Transverse colon (tissue), 4 donors: ENCODE data around the gene WDR89.

Experiments used
- POLR2A ChIP-seq: fragments of 450-650 bp; IDR thresholded peaks from one replicate; pipeline ENCODE4 v1.6.1; 2016; ENCODE audit warnings: antibody characterized with exemption, mild to moderate bottlenecking, moderate library complexity
- POLR2AphosphoS5 ChIP-seq, 3 donors: sonication (generic); formaldehyde crosslinking; IDR thresholded peaks; one replicate each; pipeline ENCODE4 v1.6.1; 2016; ENCODE audit warnings: antibody characterized with exemption in 3 of 3
- TF ChIP-seq, protein P1 (sequence below), 5 experiments: fragments of 200-600 bp in 3 of 5; fragments of 450-650 bp in 2 of 5; sonication (generic) in 3 of 5; IDR thresholded peaks; 1 replicate in 2 of 5; 2 replicates in 3 of 5; pipeline ENCODE4 v1.5.1; 2016 to 2017; ENCODE audit warnings: antibody characterized with exemption in 5 of 5, inconsistent platforms in 3 of 5, mild to moderate bottlenecking in 2 of 5, moderate library complexity in 1 of 5

GRCh38 chr14:63573581-63573980, 68.1 kb downstream of the WDR89 start:
- TF ChIP-seq, protein P1, sequence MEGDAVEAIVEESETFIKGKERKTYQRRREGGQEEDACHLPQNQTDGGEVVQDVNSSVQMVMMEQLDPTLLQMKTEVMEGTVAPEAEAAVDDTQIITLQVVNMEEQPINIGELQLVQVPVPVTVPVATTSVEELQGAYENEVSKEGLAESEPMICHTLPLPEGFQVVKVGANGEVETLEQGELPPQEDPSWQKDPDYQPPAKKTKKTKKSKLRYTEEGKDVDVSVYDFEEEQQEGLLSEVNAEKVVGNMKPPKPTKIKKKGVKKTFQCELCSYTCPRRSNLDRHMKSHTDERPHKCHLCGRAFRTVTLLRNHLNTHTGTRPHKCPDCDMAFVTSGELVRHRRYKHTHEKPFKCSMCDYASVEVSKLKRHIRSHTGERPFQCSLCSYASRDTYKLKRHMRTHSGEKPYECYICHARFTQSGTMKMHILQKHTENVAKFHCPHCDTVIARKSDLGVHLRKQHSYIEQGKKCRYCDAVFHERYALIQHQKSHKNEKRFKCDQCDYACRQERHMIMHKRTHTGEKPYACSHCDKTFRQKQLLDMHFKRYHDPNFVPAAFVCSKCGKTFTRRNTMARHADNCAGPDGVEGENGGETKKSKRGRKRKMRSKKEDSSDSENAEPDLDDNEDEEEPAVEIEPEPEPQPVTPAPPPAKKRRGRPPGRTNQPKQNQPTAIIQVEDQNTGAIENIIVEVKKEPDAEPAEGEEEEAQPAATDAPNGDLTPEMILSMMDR (IDR thresholded peaks at IDR 0.05), result no peak
- TF ChIP-seq POLR2A (no peak), POLR2AphosphoS5 (IDR thresholded peaks at IDR 0.05) (no peak)
